GM12864 (cell line): Measurements from ENCODE around the gene SEMA5B.

Experiments
- DNase-seq: peaks from one replicate; pipeline ENCODE4 v3.0.0-alpha.2; 2011; ENCODE audit warnings: low read depth
- H3K4me3 ChIP-seq: 2 replicates; pipeline ENCODE4 v1.5.1; 2011; ENCODE audit warnings: mild to moderate bottlenecking, low read depth, low read length, control low read depth
- CTCF ChIP-seq: IDR thresholded peaks from 2 replicates; pipeline ENCODE4 v1.5.1; 2011; ENCODE audit warnings: low read depth, mild to moderate bottlenecking, moderate library complexity, low read length, control low read depth, inconsistent platforms; ENCODE audit errors: missing control alignments

The SEMA5B gene

GRCh38 chr3:122986693-122987179 lies 40.8 kb downstream of the SEMA5B start:
- no peak overlapping the region for H3K4me3 ChIP-seq
- no peak for TF ChIP-seq CTCF
- DNase-seq = no peak

GRCh38 chr3:122985539-122985938 lies 42.0 kb downstream of the SEMA5B start:
- no peak for TF ChIP-seq CTCF
- no peak overlapping the region for H3K4me3 ChIP-seq
- DNase-seq = no peak

GRCh38 chr3:122984650-122985049 lies 42.9 kb downstream of the SEMA5B start:
- no peak overlapping the region for H3K4me3 ChIP-seq
- DNase-seq = no peak
- TF ChIP-seq CTCF = no peak

- TF ChIP-seq CTCF = no peak
- no peak for DNase-seq
- no peak overlapping the region for H3K4me3 ChIP-seq
These were observed 43.6 kb downstream of the SEMA5B start for GRCh38 chr3:122984007-122984406.

GRCh38 chr3:122982216-122983185 lies 45.1 kb downstream of the SEMA5B start:
- no peak overlapping the region for H3K4me3 ChIP-seq
- no peak for DNase-seq
- TF ChIP-seq CTCF = no peak

- TF ChIP-seq CTCF = no peak
- H3K4me3 ChIP-seq = no peak overlapping the region
- DNase-seq = no peak
These were observed 48.4 kb downstream of the SEMA5B start for GRCh38 chr3:122979211-122979610.
